Astrocyte of the hippocampus (primary cell): Measurements from ENCODE around the gene SETBP1.

Source experiments
- DNase-seq: peaks from one replicate; pipeline ENCODE4 v3.0.0; 2011; ENCODE audit warnings: low read depth, low spot score

Gene SETBP1

GRCh38 chr18:44815108-44815507, 134.4 kb downstream of the SETBP1 start:
- no peak for DNase-seq

DNA sequence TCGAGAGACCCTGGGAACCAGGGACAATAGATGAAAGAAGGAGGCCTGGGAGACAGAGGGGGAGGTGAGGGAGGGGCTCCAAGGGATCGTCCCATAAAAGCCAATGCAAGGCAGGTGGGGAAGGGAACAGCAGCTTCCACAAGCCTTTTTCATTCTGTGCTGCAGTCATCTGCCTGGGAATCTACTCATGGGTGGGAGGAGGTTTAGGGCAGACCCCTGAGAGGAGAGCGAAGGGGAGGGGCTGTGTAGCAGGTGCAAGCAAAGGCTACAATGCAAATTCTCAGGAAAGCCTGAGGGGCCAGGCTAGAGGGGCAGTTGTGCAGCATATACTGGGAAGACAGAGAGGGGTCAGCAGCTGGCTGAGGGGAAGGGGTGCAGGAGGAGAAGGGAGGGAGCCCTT, 135.4 kb downstream of the SETBP1 start:
- DNase-seq = no peak

GRCh38 chr18:44816477-44816876, 135.8 kb downstream of the SETBP1 start:
- DNase-seq = no peak

GRCh38 chr18:44817831-44818473, 137.3 kb downstream of the SETBP1 start:
- no peak for DNase-seq

- no peak for DNase-seq
Measured at GRCh38 chr18:44818668-44819403, 138.1 kb downstream of the SETBP1 start.

GRCh38 chr18:44819944-44820510, 139.3 kb downstream of the SETBP1 start:
- peak; percentile 64 for DNase-seq

DNA sequence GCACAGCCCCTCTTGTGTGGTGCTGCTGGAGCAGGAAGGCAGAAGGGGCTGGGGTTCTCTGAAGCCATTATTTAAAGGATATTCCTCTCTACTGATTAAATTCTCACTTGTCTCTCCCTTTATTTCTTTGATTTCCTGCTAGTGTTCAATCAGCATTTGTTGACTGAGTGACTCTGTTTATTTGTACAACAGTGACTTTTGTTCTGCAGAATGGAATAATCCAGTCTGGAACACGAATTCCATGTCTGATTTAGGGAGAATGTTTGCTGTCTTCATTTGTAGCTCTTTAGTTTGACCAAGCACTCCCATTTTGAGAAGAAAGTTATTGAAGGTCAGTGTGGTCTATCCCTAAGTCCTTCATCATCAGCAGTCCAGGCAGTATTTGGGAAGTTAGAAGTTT, 141.2 kb downstream of the SETBP1 start:
- no peak for DNase-seq

DNA sequence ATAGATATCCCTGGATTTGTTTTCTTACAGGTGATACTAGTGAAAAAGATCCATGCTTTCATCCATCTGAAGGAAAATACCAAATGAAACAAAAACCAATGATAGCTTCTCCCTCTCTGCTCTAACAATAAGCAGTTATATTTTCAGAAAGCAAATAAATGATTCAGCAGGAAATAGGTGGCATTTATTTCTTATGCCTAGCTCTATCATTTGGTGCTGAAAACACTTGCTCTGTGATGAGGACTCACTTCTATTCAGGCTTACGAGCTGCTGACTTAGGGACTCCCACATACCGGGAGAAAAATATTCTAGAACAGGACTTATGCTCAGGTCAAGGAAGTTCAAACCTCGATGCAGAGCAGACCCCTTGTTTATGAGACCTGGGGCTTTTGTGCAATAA, 142.6 kb downstream of the SETBP1 start:
- DNase-seq = no peak

DNA sequence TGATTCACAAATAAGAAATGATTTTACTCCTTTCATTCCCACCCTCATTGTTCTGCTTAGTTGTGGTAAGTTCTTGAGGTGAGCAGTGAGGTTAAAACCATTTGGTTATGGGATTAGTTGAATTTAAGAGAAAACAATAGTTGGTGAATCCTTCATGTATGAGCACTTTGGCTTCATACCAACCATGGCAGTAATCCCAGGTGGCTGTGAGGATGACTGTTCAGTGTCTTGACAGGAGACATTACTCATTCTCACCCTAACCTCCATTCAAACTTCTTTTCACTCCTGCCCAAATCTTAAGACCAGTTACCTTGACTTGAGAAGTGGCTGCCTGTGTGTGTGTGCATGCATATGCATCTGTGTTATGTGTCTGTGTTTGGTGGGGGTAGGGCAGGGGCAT, 143.1 kb downstream of the SETBP1 start:
- DNase-seq = peak; percentile 56

- DNase-seq = no peak
Measured at GRCh38 chr18:44824884-44825283, 144.2 kb downstream of the SETBP1 start.

DNA sequence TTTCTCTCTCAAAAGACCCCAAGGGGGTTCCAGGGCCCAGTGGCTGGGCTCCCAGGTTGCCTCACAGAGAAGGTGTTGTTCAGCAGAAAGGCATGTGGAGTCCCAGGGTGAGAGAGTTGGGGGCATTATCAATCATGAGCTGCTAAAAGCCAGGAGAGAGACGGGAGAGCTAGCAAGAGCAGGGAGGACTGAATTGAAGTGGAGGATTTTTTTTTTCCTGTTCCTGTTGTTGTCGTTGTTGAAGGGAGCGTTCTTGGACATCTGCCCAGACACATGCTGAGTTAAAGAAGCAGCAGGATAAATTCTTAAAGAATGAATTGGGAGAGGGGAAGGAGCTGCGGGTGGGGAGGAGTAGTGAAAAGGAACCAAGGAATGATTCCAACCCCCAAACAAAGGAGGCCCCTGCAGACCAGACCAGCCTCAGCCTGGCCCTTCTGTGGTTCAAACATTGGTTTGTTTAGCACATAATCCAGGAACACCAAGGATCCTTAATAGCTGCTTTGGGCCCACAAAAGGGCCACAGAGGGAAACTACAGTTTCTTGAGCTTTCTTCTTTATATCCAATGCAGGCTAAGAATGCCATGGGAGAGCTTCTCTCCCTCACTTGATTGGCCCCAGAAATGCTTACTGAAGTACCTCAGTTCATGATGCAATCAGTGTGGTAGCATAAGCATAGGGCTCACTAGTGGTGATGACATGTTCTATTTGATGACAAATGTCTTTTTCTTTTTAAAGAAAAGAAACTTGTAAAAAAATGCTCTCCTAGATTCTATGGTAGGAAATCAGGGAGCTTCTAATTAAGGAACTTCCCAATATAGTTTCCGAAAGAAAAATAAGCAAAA, 146.0 kb downstream of the SETBP1 start:
- DNase-seq = peak; percentile 98

- no peak for DNase-seq
Measured at GRCh38 chr18:44828080-44828479, 147.4 kb downstream of the SETBP1 start.

DNA sequence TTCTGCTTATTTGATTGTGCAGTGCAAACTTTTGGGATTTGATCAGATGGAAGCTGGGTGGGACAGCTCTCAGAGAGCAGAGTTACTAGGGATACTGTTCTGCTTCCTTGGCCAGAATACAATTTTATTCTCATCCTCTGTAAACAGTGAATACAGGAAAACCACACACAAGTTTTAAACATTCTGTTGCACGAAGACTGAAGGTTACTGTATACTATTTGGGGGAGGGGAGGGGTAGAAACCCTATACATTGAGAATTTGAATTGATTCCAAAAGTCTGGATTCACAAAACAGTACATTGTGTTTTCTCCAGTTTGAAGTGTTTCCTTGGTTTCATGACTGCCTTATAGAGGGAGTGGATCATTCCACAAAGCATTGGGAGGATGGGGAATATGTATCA, 149.9 kb downstream of the SETBP1 start:
- no peak for DNase-seq

DNA sequence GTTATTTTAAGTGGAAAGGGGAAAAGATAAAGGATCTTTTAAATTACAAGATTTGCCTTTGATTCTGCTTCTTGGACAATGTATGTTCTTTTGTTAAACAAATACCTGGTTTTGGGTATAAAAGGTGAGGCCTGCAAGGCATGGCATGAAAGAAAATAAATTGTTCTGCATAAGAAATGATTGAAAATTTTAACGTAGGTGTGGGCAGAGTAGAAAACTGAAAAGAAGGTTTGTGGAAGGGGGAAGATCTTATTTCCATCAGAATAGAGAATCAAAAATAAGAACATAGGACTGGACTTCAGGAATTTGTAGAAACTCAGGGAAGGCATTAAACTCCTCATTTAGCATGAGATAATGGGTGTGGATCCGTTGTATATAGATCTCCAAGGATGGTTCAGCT, 153.1 kb downstream of the SETBP1 start:
- no peak for DNase-seq

DNA sequence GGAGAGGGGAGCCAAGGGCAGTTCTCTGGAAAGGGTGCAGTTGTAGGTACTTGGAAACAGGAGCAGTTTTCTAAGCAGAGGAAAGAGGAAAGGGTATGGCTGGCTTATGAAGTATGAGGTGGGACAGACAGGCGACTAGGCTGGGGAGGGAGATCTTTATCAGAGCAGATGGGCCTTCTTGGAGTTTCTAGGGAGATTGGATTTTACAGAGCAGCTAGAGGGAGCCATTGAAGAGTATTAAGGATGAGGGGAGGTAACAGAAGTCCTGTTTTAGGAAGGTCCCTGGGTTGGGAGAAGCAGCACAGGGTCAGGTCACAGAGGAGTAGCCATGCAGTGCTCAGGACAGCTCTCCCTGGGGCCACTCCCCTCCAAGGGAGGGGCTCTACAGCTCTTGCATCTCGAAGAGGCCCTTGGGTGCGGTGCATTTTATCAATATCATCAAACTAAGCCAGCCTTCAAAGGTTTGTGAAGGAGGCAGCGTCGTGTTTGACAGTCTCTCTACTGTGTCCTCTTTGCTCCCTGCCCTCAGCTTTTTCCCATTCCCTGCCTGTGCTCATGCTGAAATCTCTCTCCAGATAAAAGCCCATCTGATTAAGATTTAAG, 154.3 kb downstream of the SETBP1 start:
- no peak for DNase-seq

GRCh38 chr18:44835703-44836102, 155.0 kb downstream of the SETBP1 start:
- peak; percentile 73 for DNase-seq

- DNase-seq = no peak
Measured at GRCh38 chr18:44836263-44836662, 155.6 kb downstream of the SETBP1 start.

DNA sequence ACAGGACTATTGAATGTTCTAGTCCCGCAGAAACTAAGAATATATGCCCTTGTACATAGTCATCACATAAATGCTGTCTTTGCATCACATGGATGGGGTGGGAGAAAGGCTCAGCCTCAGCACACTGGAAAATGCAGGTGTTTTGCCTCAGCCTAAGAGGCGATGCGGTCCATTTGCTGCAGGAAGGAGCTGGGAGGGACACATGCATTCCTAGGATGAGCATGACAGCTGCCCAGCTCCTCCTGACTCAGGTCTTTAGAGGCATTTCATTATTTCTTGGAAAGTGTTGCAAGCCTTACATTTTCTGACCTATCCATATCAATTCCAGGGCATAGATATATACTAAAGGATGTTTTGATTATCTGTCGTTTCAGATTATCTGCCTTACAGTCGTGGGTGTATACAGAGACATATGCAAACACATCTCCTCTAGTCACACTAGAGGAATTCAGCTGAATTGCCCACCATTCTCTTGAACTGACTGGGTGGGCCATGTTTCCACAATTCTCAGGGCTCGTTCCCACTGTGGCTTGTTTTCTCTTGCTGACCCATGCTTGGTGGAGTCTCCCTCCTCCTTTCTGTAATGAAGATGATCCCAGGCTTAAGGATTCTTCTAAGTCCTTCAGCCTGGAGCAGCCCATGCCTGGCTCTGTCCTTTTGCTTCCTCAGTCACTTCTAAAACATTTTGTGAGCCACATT, 156.9 kb downstream of the SETBP1 start:
- DNase-seq = no peak

DNA sequence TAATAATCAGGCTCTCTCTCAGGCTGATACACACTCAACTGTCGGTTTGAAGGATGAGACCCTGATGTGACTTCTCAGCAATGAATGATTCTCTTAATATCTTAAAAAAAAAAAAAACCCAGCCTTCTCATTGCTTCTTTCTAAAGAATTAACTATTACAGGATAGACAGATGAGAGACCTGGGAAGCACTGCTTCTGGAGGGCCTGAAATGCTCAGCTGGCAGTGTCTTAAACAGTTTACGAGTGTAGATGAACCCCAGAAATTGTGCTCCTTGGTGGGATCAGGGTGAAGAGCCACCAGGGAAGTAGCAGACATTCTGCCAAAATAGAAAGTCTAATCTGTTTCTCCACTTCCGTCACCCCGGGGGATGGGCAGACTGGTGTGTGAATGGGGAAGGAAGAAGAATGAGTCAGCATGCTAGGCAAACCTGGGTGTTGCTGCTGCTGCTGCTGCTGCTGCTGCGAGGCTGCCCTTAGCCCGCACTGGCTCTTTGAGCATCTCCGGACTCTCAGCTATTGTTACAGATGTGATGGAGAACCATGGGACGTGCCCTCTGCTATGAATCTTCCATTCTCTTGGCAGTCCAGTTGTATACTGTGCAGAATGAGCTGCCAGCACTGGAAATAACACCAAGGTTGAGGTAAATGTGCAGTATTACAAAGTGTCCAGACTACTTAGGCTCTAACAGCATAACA, 158.4 kb downstream of the SETBP1 start:
- DNase-seq = peak; percentile 73

DNA sequence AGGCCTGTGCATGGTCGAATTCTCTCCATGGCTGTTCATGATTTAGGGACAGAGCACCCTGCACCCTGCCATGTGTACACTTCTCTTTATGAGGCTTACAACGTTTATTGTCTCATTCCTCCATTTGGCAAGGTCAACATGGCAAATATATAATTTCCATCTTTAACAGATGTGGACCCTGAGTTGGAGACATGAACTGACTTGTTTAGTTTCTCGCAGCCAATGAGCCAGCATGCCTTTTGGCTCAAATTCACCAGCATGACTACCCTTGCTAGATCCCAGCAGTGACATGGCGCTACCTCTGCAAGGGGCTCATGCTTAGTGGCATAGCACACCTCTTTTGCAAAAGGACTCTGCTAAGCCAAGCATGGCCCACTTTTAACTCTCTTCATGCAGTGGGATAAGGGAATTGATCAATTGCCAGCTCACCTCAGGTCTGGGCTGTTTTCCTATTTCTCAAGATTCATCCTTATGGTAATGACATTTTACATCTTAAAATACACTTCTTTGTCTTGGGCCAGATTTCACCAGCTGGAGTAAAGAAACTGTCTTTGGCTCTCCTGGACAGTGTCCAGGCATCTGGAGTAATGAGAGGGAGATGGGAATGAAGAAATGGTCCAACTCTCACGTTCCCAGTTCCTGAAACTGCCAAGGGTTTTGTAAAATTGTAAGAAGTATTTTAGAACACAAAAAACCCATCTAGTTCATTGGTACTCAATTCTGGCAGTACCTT, 159.5 kb downstream of the SETBP1 start:
- DNase-seq = no peak
